Spleen (tissue), 11 donors: ENCODE results near the gene NRAS. TPM values are rescaled to one million over a fixed set of nuclear protein-coding genes. Genes with fewer than 3 reads are reported as not detected.

Experiments used
- DNase-seq: peaks from one replicate; pipeline ENCODE4 v3.0.0-alpha.2; 2020
- H3K27ac ChIP-seq, 8 donors: fragments of 200-600 bp; sonication (generic) in 7 of 8; 1 replicate in 4 of 8; 2 replicates in 4 of 8; pipeline versions ENCODE4 v1.5.0 to v1.8.0; 2016 to 2021; ENCODE audit warnings: inconsistent platforms in 4 of 8, mild to moderate bottlenecking in 4 of 8, moderate library complexity in 1 of 8
- H3K27me3 ChIP-seq, 7 donors: fragments of 200-600 bp; sonication (generic) in 6 of 7; replicated peaks in 1 of 7; 1 replicate in 4 of 7; 2 replicates in 3 of 7; pipeline versions ENCODE4 v1.5.0 to v1.8.0; 2016 to 2021; ENCODE audit warnings: inconsistent platforms in 3 of 7, mild to moderate bottlenecking in 1 of 7
- H3K36me3 ChIP-seq, 6 donors: fragments of 200-600 bp; sonication (generic) in 5 of 6; 1 replicate in 4 of 6; 2 replicates in 2 of 6; pipeline versions ENCODE4 v1.5.0 to v1.8.0; 2016 to 2021; ENCODE audit warnings: inconsistent platforms in 2 of 6
- H3K4me1 ChIP-seq, 6 donors: fragments of 200-600 bp; sonication (generic) in 5 of 6; 1 replicate in 3 of 6; 2 replicates in 3 of 6; pipeline versions ENCODE4 v1.5.0 to v1.8.0; 2016 to 2021; ENCODE audit warnings: inconsistent platforms in 3 of 6
- H3K4me3 ChIP-seq, 8 donors: fragments of 200-600 bp; sonication (generic) in 7 of 8; 1 replicate in 4 of 8; 2 replicates in 4 of 8; pipeline versions ENCODE4 v1.5.0 to v1.8.0; 2016 to 2021; ENCODE audit warnings: inconsistent platforms in 4 of 8, mild to moderate bottlenecking in 4 of 8, moderate library complexity in 2 of 8
- H3K9me3 ChIP-seq, 8 donors: fragments of 200-600 bp; sonication (generic) in 7 of 8; 1 replicate in 4 of 8; 2 replicates in 4 of 8; pipeline versions ENCODE4 v1.5.0 to v1.8.0; 2016 to 2021; ENCODE audit warnings: inconsistent platforms in 4 of 8
- POLR2A ChIP-seq, 3 donors: fragments of 450-650 bp; IDR thresholded peaks; one replicate each; pipeline ENCODE4 v1.5.1; 2017; ENCODE audit warnings: antibody characterized with exemption in 3 of 3, mild to moderate bottlenecking in 1 of 3
- POLR2AphosphoS5 ChIP-seq, 3 donors: sonication (generic); formaldehyde crosslinking; IDR thresholded peaks; one replicate each; pipeline ENCODE4 v1.5.1; 2017; ENCODE audit warnings: antibody characterized with exemption in 3 of 3
- WGBS, 5 donors: extraction: QIAGEN DNeasy Blood & Tissue Kit in 3 of 5; methylation state at CpG; one replicate each; pipeline versions ENCODE4 v1.1.5 to v1.1.7; 2013 to 2018; 5-methylcytosine and 5-hydroxymethylcytosine counted together
- intact Hi-C: fragments of 100-400 bp; cut with DNase I; formaldehyde crosslinking; loops from one replicate; pipeline ENCODE4 v1.15.0; 2023; ENCODE audit warnings: low total_unique reads
- polyA plus RNA-seq, 3 donors: library from polyadenylated mRNA; stranded (reverse); fragments of 200-250 nt; gene quantifications; one replicate each; pipeline ENCODE4 v1.2.1, GENCODE V29; 2013
- total RNA-seq, 7 donors: library from RNA; depleted of rRNA in 3 of 7; stranded (reverse); fragments of >200 nt in 3 of 7; fragmentation: NEBNext Ultra II Directional in 4 of 7; extraction: Animal tissue kit (Norgen Biotek cat#: 25700) in 4 of 7; gene quantifications; one replicate each; pipeline versions ENCODE4 v1.1.0 to v1.2.1, GENCODE V29; 2016 to 2021
- TF ChIP-seq, protein P1 (sequence below), 11 experiments: fragments of 200-600 bp in 7 of 11; fragments of 450-650 bp in 4 of 11; sonication (generic) in 4 of 11; IDR thresholded peaks in 8 of 11; conservative IDR thresholded peaks in 3 of 11; 1 replicate in 7 of 11; 2 replicates in 4 of 11; pipeline versions ENCODE4 v1.4.0 to v1.8.0; 2016 to 2021; ENCODE audit warnings: antibody characterized with exemption in 11 of 11, inconsistent platforms in 4 of 11, mild to moderate bottlenecking in 1 of 11
- donor health status: healthy with polysubstance abuse.
- donor health status: DM: no; HTN: no; CAD: no; lungs with moderate emphysema.
- donor health status: DM: no; HTN: no; CAD: no.
- donor health status: Bipolar disorder and iron deficiency.
- donor health status: healthy.
- donor health status: DM: no; HTN: no; CAD: no.
- donor health status: DM: yes; HTN: yes; CAD: no.

Gene NRAS
- total and polyA plus RNA-seq, 10 donors, result 14.0 to 45.3 (median 29.0) TPM

DNA sequence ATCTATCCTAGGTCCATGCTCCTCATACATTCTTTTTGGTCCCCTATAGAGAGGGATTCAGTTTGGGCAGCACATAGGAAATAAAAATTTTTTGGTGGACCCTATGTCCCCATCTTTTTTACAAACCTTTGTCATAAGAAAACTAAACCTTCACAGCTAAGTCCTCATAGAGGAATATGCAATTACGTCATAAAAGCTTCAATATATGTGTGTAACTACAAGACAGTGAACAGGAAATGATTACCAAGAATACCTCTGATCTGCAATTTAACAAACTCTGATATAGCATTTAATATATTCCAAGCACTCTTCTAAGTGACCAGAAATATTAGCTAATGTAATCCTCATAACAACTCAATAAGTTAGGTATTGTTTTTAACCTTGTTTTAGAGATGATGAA lies 40.5 kb downstream of the NRAS start:
- Histone ChIP-seq H3K4me3 (no peak overlapping the region), H3K27me3 (peaks cover 0 to 25% (median 0%) of the 10 kb centered on the region in 7 donors), H3K36me3 (no peaks in the 10 kb centered on the region), H3K4me1 (peaks cover 0 to 2% (median 0%) of the 10 kb centered on the region in 6 donors), H3K9me3 (no peaks in the 10 kb centered on the region), H3K27ac (no peak overlapping the region)
- WGBS, 5 donors, result 83 to 91% (median 89%) methylated on average over 1 of the region's 1 CpG
- intact Hi-C loops, result no loop called here
- DNase-seq, result no peak
- TF ChIP-seq POLR2A (IDR thresholded peaks at IDR 0.05) (no peak), POLR2AphosphoS5 (IDR thresholded peaks at IDR 0.05) (no peak)
- TF ChIP-seq, protein P1, sequence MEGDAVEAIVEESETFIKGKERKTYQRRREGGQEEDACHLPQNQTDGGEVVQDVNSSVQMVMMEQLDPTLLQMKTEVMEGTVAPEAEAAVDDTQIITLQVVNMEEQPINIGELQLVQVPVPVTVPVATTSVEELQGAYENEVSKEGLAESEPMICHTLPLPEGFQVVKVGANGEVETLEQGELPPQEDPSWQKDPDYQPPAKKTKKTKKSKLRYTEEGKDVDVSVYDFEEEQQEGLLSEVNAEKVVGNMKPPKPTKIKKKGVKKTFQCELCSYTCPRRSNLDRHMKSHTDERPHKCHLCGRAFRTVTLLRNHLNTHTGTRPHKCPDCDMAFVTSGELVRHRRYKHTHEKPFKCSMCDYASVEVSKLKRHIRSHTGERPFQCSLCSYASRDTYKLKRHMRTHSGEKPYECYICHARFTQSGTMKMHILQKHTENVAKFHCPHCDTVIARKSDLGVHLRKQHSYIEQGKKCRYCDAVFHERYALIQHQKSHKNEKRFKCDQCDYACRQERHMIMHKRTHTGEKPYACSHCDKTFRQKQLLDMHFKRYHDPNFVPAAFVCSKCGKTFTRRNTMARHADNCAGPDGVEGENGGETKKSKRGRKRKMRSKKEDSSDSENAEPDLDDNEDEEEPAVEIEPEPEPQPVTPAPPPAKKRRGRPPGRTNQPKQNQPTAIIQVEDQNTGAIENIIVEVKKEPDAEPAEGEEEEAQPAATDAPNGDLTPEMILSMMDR (IDR thresholded peaks at IDR 0.05 in 8 of 11, conservative IDR thresholded peaks at IDR 0.05 in 3 of 11), result no peak

DNA sequence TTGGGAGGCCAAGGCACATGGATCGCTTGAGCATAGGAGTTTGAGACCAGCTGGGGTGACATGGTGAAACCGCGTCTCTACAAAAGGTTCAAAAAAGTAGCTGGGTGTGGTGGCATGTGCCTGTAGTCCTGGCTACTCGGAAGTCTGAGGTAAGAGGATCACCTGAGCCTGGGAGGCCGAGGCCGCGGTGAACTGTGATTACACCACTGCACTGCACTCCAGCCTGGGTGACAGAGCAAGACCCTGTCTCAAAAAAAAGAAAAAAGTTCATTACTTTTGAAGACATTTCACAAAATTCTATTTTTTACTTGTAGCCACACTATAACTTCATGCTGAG lies 44.7 kb downstream of the NRAS start:
- H3K27ac ChIP-seq, result no peak overlapping the region
- 80 to 91% (median 90%) methylated on average over 7 of the region's 7 CpGs for WGBS, 5 donors
- peaks cover 0 to 28% (median 0%) of the 10 kb centered on the region in 7 donors for H3K27me3 ChIP-seq
- no peaks in the 10 kb centered on the region for H3K36me3 ChIP-seq
- no peak overlapping the region for H3K4me3 ChIP-seq
- H3K9me3 ChIP-seq, result no peaks in the 10 kb centered on the region
- intact Hi-C loops, result no loop called here
- no peak for DNase-seq
- TF ChIP-seq POLR2A (IDR thresholded peaks at IDR 0.05), result no peak
- TF ChIP-seq, protein P1 (IDR thresholded peaks at IDR 0.05 in 8 of 11, conservative IDR thresholded peaks at IDR 0.05 in 3 of 11), result no peak
- TF ChIP-seq POLR2AphosphoS5 (IDR thresholded peaks at IDR 0.05), result no peak
- peaks cover 0 to 23% (median 12%) of the 10 kb centered on the region in 6 donors for H3K4me1 ChIP-seq

DNA sequence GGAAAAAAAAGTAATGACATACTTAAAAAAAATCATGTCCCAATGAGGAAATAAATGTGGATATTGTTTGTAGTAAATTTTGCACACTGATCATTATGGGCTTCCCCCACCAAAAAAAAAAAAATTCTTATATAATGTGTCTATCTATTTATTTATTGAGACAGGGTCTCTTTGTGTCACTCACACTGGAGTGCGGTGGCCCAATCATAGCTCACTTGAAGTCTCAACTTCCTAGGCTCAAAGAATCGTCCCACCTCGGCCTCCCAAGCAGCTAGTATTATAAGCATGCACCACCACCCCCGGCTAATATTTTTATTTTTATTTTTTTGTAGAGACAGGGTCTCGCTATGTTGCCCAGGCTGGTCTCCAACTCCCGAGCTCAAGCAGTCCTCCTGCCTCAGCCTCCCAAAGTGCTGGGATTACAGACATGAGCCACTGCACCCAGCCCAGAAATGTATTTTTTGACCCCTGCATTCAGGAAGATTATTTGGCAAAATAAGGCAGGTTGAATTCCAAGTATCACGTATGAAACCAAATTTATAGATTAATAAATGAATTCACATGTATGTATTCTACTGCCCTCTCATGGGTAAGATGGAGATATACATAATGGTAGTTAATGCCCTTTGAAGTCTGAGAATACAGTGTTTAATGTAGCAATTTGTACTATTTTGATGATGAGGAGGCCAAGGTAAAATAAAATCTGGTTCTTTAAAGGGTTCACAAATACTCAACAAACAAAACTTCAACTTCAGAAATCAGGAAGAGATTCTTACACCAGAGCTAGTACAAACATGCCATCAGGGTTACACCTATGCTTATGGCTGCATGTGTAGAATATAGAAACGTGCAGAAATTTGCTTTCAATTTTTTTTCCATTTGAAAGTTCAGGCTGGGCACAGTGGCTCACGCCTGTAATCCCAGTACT lies 45.3 kb downstream of the NRAS start:
- DNase-seq, result no peak
- WGBS, 5 donors, result 65 to 72% (median 69%) methylated on average over 9 of the region's 9 CpGs
- no peak overlapping the region for H3K27ac ChIP-seq

More for the DNA sequence above, 45.3 kb downstream of the NRAS start:
- Histone ChIP-seq H3K36me3 (no peaks in the 10 kb centered on the region), H3K27me3 (peaks cover 0 to 28% (median 0%) of the 10 kb centered on the region in 7 donors), H3K4me1 (peaks cover 0 to 23% (median 12%) of the 10 kb centered on the region in 6 donors), H3K9me3 (no peaks in the 10 kb centered on the region), H3K4me3 (peak overlapping the region in 1 of 8 donors; percentile 77)
- no peak for TF ChIP-seq POLR2AphosphoS5 (IDR thresholded peaks at IDR 0.05)
- no peak for TF ChIP-seq POLR2A (IDR thresholded peaks at IDR 0.05)
- TF ChIP-seq, protein P1 (IDR thresholded peaks at IDR 0.05 in 8 of 11, conservative IDR thresholded peaks at IDR 0.05 in 3 of 11), result peak in 3 of 11 experiments; percentile 9 to 31 (median 17)
- intact Hi-C loops, result no loop called here
